HepG2 (cell line): Measurements from ENCODE around the gene HTRA2. TPM values are rescaled to one million over a fixed set of nuclear protein-coding genes. Genes with fewer than 3 reads are reported as not detected.

ENCODE experiments used
- BORCS8-MEF2B ChIP-seq: sonication (generic); formaldehyde crosslinking; IDR thresholded peaks from 2 replicates; pipeline ENCODE4 v1.8.0; 2022; ENCODE audit warnings: mild to moderate bottlenecking, missing genetic modification reagents
- ETS1 ChIP-seq: sonication (generic); formaldehyde crosslinking; IDR thresholded peaks from 2 replicates; pipeline ENCODE4 v1.4.0; 2020; ENCODE audit warnings: missing genetic modification reagents
- GABPA ChIP-seq, 2 experiments: IDR thresholded peaks; 2 replicates each; pipeline ENCODE4 v1.6.1; 2011 to 2016; ENCODE audit warnings: low read depth in 2 of 2, low read length in 1 of 2, missing biosample characterization in 1 of 2, missing genetic modification characterization in 1 of 2
- GMEB2 ChIP-seq: IDR thresholded peaks from 2 replicates; pipeline ENCODE4 v1.6.1; 2016; ENCODE audit warnings: missing biosample characterization, missing genetic modification reagents, low read depth
- GPBP1L1 ChIP-seq: sonication (generic); formaldehyde crosslinking; IDR thresholded peaks from 2 replicates; pipeline ENCODE4 v1.5.0; 2020; ENCODE audit warnings: mild to moderate bottlenecking, missing genetic modification reagents
- GTF2F1 ChIP-seq: fragments of 150-350 bp; IDR thresholded peaks from 2 replicates; pipeline ENCODE4 v1.6.1; 2014; ENCODE audit warnings: low read length
- JUND ChIP-seq: sonication (generic); formaldehyde crosslinking; IDR thresholded peaks from 2 replicates; pipeline ENCODE4 v1.8.0; 2022; ENCODE audit warnings: mild to moderate bottlenecking, missing genetic modification reagents
- KDM1A ChIP-seq: IDR thresholded peaks from 2 replicates; pipeline ENCODE4 v1.6.1; 2016; ENCODE audit warnings: missing compliant biosample characterization
- KDM4B ChIP-seq: sonication (generic); formaldehyde crosslinking; IDR thresholded peaks from 2 replicates; pipeline ENCODE4 v1.4.0; 2020; ENCODE audit warnings: missing genetic modification reagents
- MYPOP ChIP-seq: sonication (generic); formaldehyde crosslinking; IDR thresholded peaks from 2 replicates; pipeline ENCODE4 v1.8.1; 2023; ENCODE audit warnings: mild to moderate bottlenecking, moderate library complexity, missing genetic modification reagents
- NFRKB ChIP-seq: fragments of 450-650 bp; IDR thresholded peaks from 2 replicates; pipeline ENCODE4 v1.6.1; 2017
- REST ChIP-seq, 2 experiments: IDR thresholded peaks; 2 replicates each; pipeline ENCODE4 v1.6.1; 2011 to 2012; ENCODE audit warnings: low read length in 2 of 2, borderline replicate concordance in 1 of 2, low read depth in 1 of 2, mild to moderate bottlenecking in 1 of 2, moderate library complexity in 1 of 2
- TBX3 ChIP-seq: fragments of 450-650 bp; IDR thresholded peaks from 2 replicates; pipeline ENCODE4 v1.6.1; 2017; ENCODE audit warnings: antibody characterized with exemption, mild to moderate bottlenecking, inconsistent platforms, borderline replicate concordance
- TRIM24 ChIP-seq: sonication (generic); formaldehyde crosslinking; IDR thresholded peaks from 2 replicates; pipeline ENCODE4 v1.8.0; 2022; ENCODE audit warnings: mild to moderate bottlenecking, missing genetic modification reagents
- XBP1 ChIP-seq: sonication (generic); formaldehyde crosslinking; IDR thresholded peaks from 2 replicates; pipeline ENCODE4 v1.5.0; 2020; ENCODE audit warnings: missing genetic modification reagents
- YEATS4 ChIP-seq: sonication (generic); formaldehyde crosslinking; IDR thresholded peaks from 2 replicates; pipeline ENCODE4 v1.4.0; 2020; ENCODE audit warnings: missing genetic modification reagents, borderline replicate concordance
- ZFP62 ChIP-seq: sonication (generic); formaldehyde crosslinking; IDR thresholded peaks from 2 replicates; pipeline ENCODE4 v1.4.0; 2020; ENCODE audit warnings: missing genetic modification reagents
- ZFX ChIP-seq: sonication (generic); formaldehyde crosslinking; IDR thresholded peaks from 2 replicates; pipeline ENCODE4 v1.4.0; 2020; ENCODE audit warnings: mild to moderate bottlenecking, low read depth, missing genetic modification reagents, moderate library complexity
- ZMYM4 ChIP-seq: sonication (generic); formaldehyde crosslinking; IDR thresholded peaks from 2 replicates; pipeline ENCODE4 v1.8.1; 2023; ENCODE audit warnings: mild to moderate bottlenecking, missing genetic modification reagents
- ZNF124 ChIP-seq: sonication (generic); formaldehyde crosslinking; IDR thresholded peaks from 2 replicates; pipeline ENCODE4 v1.4.0; 2020; ENCODE audit warnings: missing genetic modification reagents
- ZNF329 ChIP-seq: sonication (generic); formaldehyde crosslinking; IDR thresholded peaks from 2 replicates; pipeline ENCODE4 v1.9.0; 2021; ENCODE audit warnings: low read depth, mild to moderate bottlenecking, missing genetic modification reagents
- ZNF563 ChIP-seq: sonication (generic); formaldehyde crosslinking; IDR thresholded peaks from 2 replicates; pipeline ENCODE4 v1.8.0; 2022; ENCODE audit warnings: mild to moderate bottlenecking, moderate library complexity, missing genetic modification reagents
- ZNF567 ChIP-seq: sonication (generic); formaldehyde crosslinking; IDR thresholded peaks from 2 replicates; pipeline ENCODE4 v1.8.1; 2023; ENCODE audit warnings: mild to moderate bottlenecking, missing genetic modification reagents, borderline replicate concordance
- ZNF773 ChIP-seq: sonication (generic); formaldehyde crosslinking; IDR thresholded peaks from 2 replicates; pipeline ENCODE4 v1.4.0; 2020; ENCODE audit warnings: missing genetic modification reagents, borderline replicate concordance
- polyA plus RNA-seq, 8 experiments: library from polyadenylated mRNA; depleted of rRNA in 3 of 8; stranded (reverse) in 7 of 8; unstranded in 1 of 8; fragments of >200 nt; fragmentation: Illumina TruSeq in 4 of 8; extraction: Trizol in 4 of 8; gene quantifications; 2 replicates each; pipeline versions ENCODE4 v1.2.1 to v1.2.3, GENCODE V29; 2011 to 2016; ENCODE audit warnings: low read depth in 4 of 8, missing spikeins in 1 of 8, mixed read lengths in 1 of 8; ENCODE audit not compliant: insufficient read depth in 1 of 8
- total RNA-seq, 5 experiments: library from RNA; depleted of rRNA; stranded (reverse); fragments of >200 nt; fragmentation: Illumina TruSeq; extraction: Trizol; gene quantifications; 2 replicates each; pipeline ENCODE4 v1.2.3, GENCODE V29; 2016; ENCODE audit warnings: low read depth in 1 of 5

The HTRA2 gene
- total and polyA plus RNA-seq, 2 of the 13 experiments (the other 11 are each of a cell fraction or from before 2014, with no cell fraction given), result 47.7 to 50.3 TPM

GRCh38 chr2:74486141-74486540, 43.6 kb upstream of the HTRA2 start (continued):
- no peak for TF ChIP-seq ZFX (CRISPR knock-in tag)
- TF ChIP-seq GMEB2 (CRISPR knock-in tag), result no peak
- no peak for TF ChIP-seq YEATS4 (CRISPR knock-in tag)
- TF ChIP-seq ZNF773 (CRISPR knock-in tag), result no peak
- TF ChIP-seq ETS1 (CRISPR knock-in tag), result no peak
- no peak for TF ChIP-seq KDM4B (CRISPR knock-in tag)
- TF ChIP-seq TRIM24, result no peak
- no peak for TF ChIP-seq ZMYM4
- TF ChIP-seq JUND (CRISPR knock-in tag), result peak; percentile 3; the same call in 1 of the 2 replicates
- TF ChIP-seq TBX3, result peak; percentile 69; the same call in 1 of the 2 replicates
- no peak for TF ChIP-seq GPBP1L1 (CRISPR knock-in tag)
- no peak for TF ChIP-seq ZNF124 (CRISPR knock-in tag)
- no peak for TF ChIP-seq REST (IDR thresholded peaks at IDR 0.05; ENCODE audit: borderline replicate concordance in 1 of 2, low read depth in 1 of 2, low read length in 2 of 2)
- TF ChIP-seq BORCS8-MEF2B (CRISPR knock-in tag), result no peak
- TF ChIP-seq XBP1 (CRISPR knock-in tag), result no peak
- no peak for TF ChIP-seq ZNF563 (CRISPR knock-in tag)
- no peak for TF ChIP-seq GABPA (IDR thresholded peaks at IDR 0.05; ENCODE audit: low read depth, low read length)
- TF ChIP-seq GABPA (CRISPR knock-in tag; IDR thresholded peaks at IDR 0.05; ENCODE audit: low read depth), result no peak
- TF ChIP-seq MYPOP, result no peak
- TF ChIP-seq ZNF567 (CRISPR knock-in tag), result no peak
- TF ChIP-seq NFRKB, result no peak
- peak; percentile 12; the same call in 1 of the 2 replicates for TF ChIP-seq KDM1A (CRISPR knock-in tag)
- no peak for TF ChIP-seq GTF2F1
- no peak for TF ChIP-seq ZFP62 (CRISPR knock-in tag)
- TF ChIP-seq ZNF329 (CRISPR knock-in tag), result no peak
